HG03520 (cell line): Measurements from ENCODE around the gene KLRC4.
A peak's percentile ranks its signal among the peaks of the same experiment; 100 is the strongest.
"Not testable (repeated sequence)": the region's sequence is repeated elsewhere in the genome, so short reads cannot be mapped to it uniquely, and the experiment has no call there.

Experiments used
- ATAC-seq: cut with Tn5 transposase; IDR thresholded peaks from one replicate; pipeline ENCODE4 v1.9.1; 2021; ENCODE audit warnings: mild to moderate bottlenecking, moderate library complexity; ENCODE audit not compliant: unreplicated experiment

KLRC4 gene

GRCh38 chr12:10368206-10369171, 41.1 kb downstream of the KLRC4 start:
- no peak for ATAC-seq

- not testable (repeated sequence) for ATAC-seq
These were observed 41.8 kb downstream of the KLRC4 start for GRCh38 chr12:10367714-10368113.

GRCh38 chr12:10366875-10367274, 42.7 kb downstream of the KLRC4 start:
- ATAC-seq = no peak

GRCh38 chr12:10365696-10366405, 43.7 kb downstream of the KLRC4 start:
- ATAC-seq = no peak

GRCh38 chr12:10364815-10365622, 44.5 kb downstream of the KLRC4 start:
- ATAC-seq = peak; percentile 52

- ATAC-seq = peak; percentile 84
These were observed 45.4 kb downstream of the KLRC4 start for GRCh38 chr12:10363914-10364814.

- ATAC-seq = no peak
These were observed 46.0 kb downstream of the KLRC4 start for GRCh38 chr12:10363658-10363913.

- no peak for ATAC-seq
These were observed 46.5 kb downstream of the KLRC4 start for GRCh38 chr12:10362828-10363657.

- ATAC-seq = no peak
These were observed 47.2 kb downstream of the KLRC4 start for GRCh38 chr12:10362325-10362724.

GRCh38 chr12:10361622-10362021, 47.9 kb downstream of the KLRC4 start:
- no peak for ATAC-seq

- no peak for ATAC-seq
These were observed 48.5 kb downstream of the KLRC4 start for GRCh38 chr12:10361084-10361483.

GRCh38 chr12:10358969-10359368, 50.6 kb downstream of the KLRC4 start:
- no peak for ATAC-seq

GRCh38 chr12:10358131-10358530, 51.4 kb downstream of the KLRC4 start:
- no peak for ATAC-seq
